Left colon (tissue), 2 donors: Measurements from ENCODE around the gene FAM53B. TPM values are rescaled to one million over a fixed set of nuclear protein-coding genes. Genes with fewer than 3 reads are reported as not detected.

Source experiments
- ATAC-seq: fragments of 200-7000 bp; cut with Tn5 transposase; one replicate; pipeline ENCODE4 v1.9.1; 2020; ENCODE audit warnings: mild to moderate bottlenecking, moderate library complexity
- DNase-seq, 2 donors: peaks; one replicate each; pipeline ENCODE4 v3.0.0-alpha.2; 2020
- intact Hi-C, 2 donors: fragments of 100-400 bp; cut with DNase I in 1 of 2; cut with micrococcal nuclease in 1 of 2; formaldehyde crosslinking; loops; one replicate each; pipeline versions ENCODE4 v1.11.2 to v1.14.0; 2022; cut with DNase I, micrococcal nuclease
- total RNA-seq, 2 donors: library from RNA; stranded (reverse); fragmentation: NEBNext Ultra II Directional; extraction: Animal tissue kit (Norgen Biotek cat#: 25700); gene quantifications; one replicate each; pipeline ENCODE4 v1.2.1, GENCODE V29; 2021
- donor health status: DM: no; HTN: no; CAD: no.
- donor health status: DM: yes; HTN: yes; CAD: no.

The FAM53B gene
- total RNA-seq, 2 donors from 2014 or later, result 31.6 to 48.0 TPM

DNA sequence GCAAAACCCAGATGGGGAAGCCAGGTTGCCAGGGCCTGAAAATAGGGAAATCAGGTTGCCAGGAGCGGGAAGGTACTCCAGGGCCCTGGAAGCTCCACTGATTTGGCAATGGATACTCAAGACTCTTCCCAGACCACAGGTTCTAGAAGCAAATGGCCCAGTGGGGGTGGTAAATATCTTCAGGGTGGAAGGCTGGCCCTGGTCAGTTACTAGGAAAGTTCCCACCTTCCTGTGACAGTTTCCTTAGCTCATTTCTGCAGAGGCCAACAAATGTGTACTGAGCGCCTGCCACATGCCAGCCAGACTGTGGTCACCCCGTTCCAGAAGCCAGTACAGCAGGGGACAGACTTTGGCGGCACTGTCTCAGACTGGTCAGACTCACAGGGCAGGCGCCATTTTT, 113.6 kb downstream of the FAM53B start:
- DNase-seq (no peak), ATAC-seq (no peak)
- intact Hi-C loops, result loop anchor here (5.0 to 10.0 kb wide), 2 partner anchors 112 to 114 kb away; partner anchors contain the start of gene FAM53B (in 2 of the 2)

DNA sequence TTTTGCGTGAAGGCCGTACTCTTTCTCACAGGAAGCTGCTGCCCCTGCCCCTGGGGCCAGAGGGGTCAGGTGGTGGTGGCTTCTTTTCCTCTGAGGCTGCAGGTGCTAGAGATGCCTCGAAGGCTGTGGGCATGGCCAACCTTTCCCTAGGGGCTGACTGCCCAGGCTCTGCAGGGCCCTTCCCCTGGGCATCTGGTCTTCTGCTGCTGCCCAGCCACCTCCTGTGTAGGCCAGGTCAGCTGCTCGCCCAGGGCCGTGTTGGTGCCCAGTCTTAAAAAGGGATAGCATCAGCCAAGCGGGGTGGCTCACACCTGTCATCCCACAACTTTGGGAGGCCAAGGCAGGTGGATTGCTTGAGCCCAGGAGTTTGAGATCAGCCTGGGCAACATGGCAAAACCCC, 114.3 kb downstream of the FAM53B start:
- ATAC-seq, result no peak
- intact Hi-C loops, result loop anchor here (5.0 to 10.0 kb wide), 2 partner anchors 112 to 115 kb away; partner anchors contain the start of gene FAM53B (in 2 of the 2)

DNA sequence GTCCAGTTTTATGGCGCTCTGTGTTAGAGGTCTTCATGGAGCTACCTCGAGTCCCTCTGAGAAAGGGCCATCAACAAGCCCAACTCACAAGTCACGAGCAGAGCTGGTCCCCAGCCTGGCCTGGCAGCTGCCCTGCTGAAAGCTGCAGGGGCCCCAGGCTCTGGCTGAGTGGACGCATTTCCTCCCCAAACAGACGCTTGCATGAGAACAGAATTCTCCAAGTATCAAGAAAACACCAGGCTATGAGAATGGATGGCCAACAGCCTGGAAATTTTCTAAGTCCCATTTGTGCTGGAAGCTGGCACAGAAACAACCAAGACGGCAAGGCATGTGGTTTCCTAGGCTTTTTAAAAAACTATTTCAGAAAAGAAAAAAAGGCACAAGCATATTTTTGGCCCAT, 114.8 kb downstream of the FAM53B start:
- DNase-seq (no peak), ATAC-seq (no peak)
- intact Hi-C loops, result no loop called here

More for the DNA sequence above, 114.3 kb downstream of the FAM53B start:
- DNase-seq, result no peak

DNA sequence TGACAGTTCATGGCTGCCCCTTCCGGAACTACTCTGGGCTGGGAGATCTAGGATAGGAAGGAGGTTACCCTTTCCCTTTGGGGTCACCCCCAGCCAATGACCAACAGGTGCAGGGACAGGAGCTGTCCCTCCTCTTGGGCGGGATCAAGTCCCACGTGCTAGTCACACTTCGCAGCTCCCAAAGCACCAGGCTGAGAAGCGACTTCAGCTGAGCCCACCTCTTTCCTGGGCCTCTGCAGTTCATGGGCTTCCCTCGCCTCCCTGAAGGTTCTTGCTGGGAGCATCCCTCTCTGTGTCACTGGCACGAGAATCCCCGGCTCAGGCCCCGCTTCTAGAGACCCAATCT, 115.5 kb downstream of the FAM53B start:
- ATAC-seq (no peak), DNase-seq (no peak)
- intact Hi-C loops, result no loop called here

DNA sequence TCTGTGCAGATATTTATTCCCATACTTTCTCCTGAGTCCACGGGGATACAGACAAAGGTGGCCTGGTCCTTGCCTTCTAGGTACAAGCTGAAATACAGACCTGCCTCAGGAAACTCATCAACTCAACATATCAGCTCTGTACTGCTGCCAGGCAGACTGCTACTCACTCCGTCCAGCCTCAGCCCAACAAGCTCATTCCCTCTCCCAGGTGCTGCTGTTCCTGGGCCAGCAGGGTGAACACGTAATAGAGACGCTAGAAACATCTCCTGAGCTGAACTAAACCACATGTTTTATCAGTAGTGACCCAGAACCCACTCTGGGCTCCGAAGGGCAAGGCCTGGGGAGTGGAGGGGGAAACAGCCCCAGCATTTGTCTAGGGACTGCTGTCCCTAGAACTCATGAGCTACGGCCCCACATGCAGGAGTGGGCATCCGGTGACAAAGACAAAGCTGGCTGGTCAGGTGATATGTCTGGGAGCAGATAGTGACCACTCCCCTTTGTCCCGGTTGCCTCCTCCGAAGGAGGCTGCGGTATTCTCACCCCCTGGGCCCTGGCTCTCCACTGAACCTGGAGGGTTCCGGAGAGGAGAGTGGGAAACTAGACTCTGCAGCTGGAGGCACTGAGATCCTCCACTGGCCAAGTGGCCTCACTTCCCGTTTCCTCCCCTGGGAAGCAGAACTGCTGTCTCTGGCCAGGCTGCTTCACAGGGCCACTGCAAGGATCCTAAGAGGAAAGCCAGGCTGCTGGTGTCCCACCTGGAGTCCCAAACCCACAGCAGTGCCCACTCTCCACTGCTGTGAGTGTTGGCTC, 116.1 kb downstream of the FAM53B start:
- DNase-seq (no peak), ATAC-seq (peak; percentile 3)
- intact Hi-C loops, result no loop called here

DNA sequence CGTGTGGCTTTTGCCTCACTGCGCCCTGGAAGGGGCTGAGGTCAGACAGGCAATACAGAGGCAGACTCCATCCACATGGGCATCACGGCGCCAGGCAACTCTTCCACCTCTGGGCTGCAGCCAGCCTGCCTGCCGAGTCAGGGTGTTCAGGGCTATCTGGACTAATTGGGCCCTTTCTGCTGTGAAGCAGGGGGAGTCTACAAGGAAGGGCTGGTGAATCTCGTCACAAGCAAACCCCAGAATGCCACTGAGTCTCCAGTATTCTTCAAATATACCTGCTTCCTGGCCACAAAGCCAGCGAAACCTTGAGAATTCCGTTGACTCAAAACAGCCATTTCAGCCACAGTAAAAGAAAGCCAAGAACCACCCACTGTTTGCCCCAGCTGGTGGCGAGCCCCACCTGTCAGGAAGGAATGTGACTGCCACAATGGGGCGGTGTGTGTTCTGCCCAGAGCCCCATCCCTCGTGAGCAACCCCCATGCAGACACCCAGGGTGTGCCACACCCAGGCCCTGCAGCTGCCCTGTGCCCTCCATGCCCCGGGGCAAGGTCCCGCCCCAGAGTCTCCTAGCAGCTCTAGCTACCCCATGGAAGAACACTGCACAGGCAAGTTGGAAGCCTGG, 117.3 kb downstream of the FAM53B start:
- peak; percentile 79 to 90 for DNase-seq
- ATAC-seq, result peak; percentile 93
- intact Hi-C loops, result no loop called here

DNA sequence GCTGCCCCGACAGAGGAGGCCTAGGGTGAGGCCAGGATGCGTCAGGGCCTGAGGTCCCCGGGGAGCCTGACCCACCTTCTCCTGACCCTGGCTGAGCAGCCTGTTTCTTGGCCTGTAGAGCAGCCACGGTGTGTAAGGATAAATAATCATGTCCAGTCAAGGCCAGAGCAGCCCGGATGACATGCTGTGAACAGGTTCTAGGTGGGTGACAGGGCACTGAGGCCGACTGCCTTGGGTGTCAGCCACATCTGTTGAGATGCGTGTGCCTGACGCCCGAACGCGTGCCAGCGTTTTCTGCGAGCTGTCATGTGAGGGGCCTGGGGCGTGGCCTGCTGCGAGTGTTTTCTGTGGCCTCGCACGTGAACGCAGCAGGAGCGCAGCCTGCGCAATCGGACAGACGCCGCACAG, 118.3 kb downstream of the FAM53B start:
- intact Hi-C loops, result no loop called here
- DNase-seq, result no peak
- no peak for ATAC-seq

DNA sequence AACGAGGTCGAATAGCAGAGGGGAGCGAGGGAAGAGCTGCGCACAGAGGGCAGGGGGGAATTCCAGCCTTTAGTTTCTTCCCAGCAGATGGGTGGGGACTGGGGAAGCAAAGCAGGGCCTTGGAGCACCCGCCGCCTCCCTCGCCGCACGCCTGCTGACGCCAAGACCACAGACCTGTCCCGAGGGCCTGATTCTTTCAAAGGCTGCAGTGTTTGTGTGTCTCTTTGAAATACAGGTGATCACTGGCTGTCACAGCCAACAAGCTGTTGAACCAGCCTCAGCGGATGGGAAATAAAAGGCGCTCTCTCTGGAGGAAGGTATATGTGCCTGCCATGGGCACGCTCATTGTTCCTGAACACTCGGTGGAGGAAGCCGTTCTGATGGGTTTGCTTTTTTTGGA, 119.3 kb downstream of the FAM53B start:
- no peak for DNase-seq
- intact Hi-C loops, result no loop called here
- no peak for ATAC-seq

DNA sequence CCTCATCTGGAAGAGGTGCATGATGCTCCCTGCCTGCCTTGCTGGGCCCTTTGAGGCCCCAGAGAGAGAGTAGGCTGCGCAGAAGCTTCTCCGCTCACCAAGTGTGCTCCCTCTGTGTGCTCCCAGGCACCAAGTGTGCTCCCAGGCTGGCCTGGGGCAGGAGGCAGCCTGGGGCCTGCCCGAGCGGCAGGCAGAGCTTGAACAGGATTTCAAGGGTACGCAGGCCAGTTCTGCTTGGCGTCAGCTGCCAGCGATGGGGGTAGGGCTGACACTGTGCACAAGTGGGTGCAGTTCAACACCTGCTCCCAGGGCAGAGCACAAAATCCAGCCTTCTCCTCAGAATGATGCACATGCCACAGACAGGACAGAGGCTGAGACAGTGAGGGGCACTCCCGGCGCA, 119.7 kb downstream of the FAM53B start:
- no peak for ATAC-seq
- intact Hi-C loops, result no loop called here
- DNase-seq, result no peak

DNA sequence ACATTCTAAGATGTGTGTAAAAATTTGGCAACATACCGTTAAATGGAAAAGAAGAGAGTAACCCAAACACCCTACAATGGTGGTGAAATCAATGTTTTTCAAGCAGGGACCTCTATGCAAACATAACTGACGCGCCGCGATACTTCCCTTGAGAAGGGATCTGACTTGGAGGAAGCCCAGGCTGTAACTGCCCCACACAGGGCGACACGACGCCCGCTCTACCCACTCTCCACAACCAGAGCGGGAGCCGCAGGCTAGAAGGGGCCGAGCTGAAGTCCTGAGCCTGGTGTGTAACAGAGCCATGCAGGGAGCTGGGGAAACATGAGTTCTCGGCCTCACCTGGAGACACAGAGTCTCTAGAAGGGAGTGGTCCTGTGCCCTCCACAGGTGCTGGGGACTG, 120.2 kb downstream of the FAM53B start:
- no peak for DNase-seq
- intact Hi-C loops, result no loop called here
- ATAC-seq, result no peak

DNA sequence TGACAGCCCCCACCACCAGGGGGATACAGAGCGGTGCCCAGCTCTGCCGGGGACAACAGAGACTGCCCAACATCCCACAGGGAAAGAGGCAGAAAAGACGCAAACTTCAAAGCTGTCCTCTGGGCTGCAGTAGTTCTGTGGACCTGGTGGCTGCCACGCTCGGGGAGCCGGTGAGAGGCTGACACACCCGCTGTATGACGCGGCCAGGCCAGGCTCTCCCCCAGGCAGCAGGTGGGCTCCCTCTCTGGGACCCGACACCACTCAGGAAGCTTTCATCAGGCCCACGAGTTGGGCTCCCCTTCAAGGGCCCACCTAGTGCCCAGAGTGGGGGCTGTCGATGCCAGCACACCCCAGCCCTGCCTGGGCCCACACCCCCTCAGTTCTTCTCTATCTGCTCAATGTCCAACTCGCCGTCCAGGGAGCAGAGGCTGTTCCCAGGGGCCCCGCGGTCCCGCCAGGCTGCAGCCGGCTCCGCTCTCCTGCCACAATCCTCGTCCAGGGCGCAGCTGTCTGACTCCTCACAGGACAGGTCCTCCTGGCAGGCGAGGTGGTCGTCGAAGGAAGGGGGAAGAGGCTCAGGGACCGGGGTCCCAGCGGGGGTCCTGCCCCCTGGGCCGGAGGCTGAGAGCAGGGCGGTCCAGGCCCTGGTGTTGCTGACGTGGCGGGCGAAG, 121.2 kb downstream of the FAM53B start:
- ATAC-seq (no peak), DNase-seq (no peak)
- intact Hi-C loops, result no loop called here

DNA sequence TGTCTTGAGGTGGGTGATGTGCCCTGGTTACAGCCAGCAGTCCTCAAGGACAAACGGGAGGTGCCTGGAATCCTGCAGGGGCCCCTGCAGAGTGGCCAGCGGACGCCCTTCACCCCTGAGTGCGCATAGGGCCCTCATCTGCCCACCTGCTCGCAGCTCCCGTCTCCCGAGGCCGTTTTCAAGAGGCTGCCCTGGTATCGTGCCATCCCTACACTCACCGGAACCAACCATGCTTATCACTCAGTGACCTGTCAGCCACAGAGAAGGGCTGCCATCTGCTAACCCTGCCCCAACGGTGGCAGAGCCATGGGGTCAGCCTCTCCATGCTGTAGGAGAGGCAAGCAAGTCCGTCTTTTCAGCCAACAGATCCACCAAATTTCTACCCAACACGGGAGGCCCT, 122.0 kb downstream of the FAM53B start:
- DNase-seq, result no peak
- ATAC-seq, result no peak
- intact Hi-C loops, result no loop called here

DNA sequence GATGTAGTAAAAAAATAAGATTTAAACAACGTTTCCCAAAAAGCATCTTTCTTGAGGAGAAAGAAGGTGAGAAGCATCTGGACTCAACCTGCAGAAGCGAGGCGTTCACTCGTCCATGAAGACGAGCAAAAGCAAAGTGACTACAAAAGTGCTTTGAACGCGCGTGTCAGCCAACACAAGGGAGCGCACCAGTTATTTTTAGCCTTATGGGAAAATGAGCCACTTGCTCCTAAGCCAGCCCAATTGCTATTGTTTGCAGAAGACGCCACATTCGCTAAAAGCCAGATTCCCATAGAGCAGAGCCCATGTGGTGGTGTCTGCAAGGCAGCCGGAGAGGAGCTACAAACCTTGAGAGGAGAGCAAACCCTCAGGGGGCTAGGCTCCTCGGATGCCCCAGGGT, 122.5 kb downstream of the FAM53B start:
- no peak for ATAC-seq
- intact Hi-C loops, result no loop called here
- DNase-seq, result no peak

DNA sequence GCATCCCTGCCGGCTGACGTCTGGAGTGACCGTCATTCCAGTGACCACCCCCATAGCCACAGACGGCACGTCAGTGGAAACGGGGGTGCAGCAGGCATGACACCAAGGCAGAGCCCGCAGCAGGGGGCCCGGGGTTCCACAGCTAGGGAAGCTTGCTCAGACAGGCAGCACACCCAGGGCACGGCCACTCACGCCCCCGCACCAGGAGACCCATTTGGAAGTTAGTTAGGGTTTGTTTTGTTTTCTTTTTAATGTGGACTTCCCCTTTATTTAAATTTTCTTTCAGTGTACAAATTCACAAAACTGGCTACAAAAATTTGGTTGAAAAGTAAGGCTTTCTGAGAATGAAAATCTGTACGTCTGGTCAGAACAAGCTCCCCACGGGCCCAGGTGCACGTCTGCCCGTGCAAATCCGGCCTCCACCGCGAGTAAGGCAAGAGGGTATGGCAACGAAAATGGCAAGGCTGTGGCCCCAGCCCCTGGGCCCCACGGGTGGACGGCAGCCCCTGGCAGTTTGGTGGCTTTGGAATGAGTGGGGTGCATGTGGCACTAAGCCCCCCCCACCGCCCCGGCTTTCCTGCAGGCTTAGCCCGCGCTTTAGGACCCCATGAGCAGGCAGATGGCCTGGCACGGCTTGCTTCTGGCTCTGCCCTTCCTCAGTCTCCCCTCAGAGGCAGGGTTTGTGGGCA, 124.2 kb downstream of the FAM53B start:
- DNase-seq (no peak), ATAC-seq (no peak)
- intact Hi-C loops, result no loop called here

DNA sequence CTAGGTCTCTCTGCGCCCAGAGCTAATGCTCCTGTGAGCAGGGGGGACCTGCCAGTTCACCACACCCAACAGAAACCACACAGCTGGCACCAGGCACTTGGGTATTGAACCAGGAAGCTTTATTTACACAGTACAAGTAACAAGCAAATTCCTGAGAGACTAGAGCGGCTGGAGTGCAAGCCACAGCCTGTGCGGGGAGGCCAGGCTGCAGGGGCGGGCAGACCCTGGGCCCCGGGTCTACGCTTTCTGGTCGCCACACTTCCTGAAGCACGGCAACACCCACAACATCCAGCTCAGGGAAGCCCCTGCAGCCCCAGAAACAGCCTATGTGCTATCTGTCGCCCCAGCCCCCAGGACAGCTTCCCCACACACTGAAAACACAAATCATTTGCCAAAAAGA, 125.0 kb downstream of the FAM53B start:
- intact Hi-C loops, result no loop called here
- ATAC-seq, result peak; percentile 53
- DNase-seq, result no peak

DNA sequence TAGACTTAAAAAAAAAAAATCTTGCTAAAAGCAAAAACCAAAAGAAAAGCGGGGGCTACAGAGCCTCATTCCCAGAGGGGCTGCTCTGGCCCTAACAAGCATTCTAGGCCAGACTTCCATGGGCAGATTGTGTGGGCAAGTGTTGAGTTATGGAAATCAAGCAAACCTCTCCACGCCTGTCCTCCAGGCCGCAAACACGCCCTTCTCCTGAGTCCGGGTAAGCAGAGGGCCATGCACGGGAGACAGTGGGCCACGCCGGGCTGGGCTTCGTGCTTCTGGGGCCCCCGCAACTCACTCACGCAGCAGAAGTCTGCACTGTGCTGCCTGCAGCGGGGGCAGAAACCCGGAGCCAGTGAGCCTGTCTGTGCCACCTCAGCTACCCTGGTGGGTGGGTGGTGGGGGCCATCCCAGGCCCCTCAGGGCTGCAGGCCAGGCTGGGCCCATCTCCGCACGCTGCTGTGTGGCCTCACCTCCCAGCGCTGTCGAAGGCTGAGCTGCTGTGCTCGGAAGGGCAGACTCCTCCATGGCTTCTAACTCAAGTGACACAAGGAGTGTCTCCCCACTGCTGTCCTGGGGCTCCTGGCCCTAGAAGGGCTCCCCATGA, 125.6 kb downstream of the FAM53B start:
- ATAC-seq (peak; percentile 1), DNase-seq (no peak)
- intact Hi-C loops, result no loop called here

DNA sequence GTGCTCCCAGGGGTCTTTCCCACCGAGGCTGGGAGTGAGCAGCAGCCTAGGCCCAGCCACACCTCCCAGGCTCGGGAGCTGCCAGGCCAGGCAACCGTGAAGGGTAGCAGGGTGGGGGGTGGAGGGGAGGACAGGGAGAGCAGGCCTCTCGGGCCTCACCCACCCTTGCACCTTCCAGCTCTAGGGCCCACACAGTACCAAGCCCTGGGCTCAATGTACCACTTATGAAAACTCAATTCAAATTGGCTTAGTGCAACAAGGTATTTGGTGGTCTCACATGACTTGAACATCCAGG, 127.4 kb downstream of the FAM53B start:
- ATAC-seq (no peak), DNase-seq (no peak)
- intact Hi-C loops, result no loop called here

DNA sequence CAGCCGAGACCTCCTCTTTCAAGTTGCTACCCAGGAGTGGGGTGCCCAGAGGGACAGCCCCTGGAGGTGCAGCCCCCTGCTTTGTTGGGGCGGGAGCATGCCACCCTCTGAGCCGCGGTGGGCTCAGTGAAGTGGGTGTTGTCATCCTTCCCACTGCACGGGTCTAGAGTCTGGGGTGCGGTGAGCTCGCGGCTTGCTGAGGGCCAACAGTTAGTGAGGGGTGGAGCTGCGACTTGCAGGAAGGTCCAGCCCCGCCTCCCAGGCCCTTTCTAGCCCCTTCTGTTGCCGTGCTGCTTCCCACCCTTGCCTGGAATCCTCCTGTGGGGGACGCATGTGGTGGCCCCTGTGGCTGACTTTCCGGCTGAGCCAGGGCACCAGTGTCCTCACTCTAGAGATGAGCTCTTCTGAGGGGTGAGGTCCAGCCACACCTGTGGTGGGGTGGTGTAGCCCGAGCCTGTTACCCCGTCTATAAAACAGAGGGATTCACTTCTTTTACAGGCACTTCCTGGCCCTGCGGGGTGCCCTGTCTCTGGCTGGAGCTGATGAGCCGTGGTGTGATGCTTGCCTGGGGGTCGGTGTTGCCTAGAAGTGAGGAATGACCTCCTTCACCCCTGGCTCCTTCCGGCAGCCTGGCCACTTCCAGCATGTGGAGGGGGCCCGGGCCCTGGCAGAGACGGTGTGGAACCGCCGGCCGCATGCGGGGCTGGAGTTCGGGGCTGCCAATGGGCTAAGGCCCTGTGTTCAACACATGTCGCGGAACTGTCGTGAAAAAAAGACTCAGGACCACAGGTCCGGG, 127.9 kb downstream of the FAM53B start:
- intact Hi-C loops, result no loop called here

DNA sequence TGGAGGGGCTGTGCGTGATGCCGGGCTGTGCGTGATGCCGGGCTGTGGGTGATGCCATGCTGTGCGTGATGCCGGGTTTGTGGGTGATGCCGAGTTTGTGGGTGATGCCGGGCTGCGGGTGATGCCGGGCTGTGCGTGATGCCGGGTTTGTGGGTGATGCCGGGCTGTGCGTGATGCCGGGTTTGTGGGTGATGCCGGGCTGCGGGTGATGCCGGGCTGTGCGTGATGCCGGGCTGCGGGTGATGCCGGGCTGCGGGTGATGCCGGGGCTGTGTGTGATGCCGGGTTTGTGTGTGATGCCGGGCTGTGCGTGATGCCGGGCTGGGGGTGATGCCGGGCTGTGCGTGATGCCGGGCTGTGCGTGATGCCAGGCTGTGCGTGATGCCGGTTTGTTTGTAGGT, 128.9 kb downstream of the FAM53B start:
- ATAC-seq, result no peak
- DNase-seq, result no peak
- intact Hi-C loops, result no loop called here

More for the DNA sequence above, 127.9 kb downstream of the FAM53B start:
- DNase-seq (no peak), ATAC-seq (no peak)
